HG03378 (cell line): ENCODE measurements around the gene MTA1.

ENCODE experiments used
- ATAC-seq: cut with Tn5 transposase; IDR thresholded peaks from one replicate; pipeline ENCODE4 v1.9.1; 2021; ENCODE audit warnings: mild to moderate bottlenecking, moderate library complexity; ENCODE audit not compliant: unreplicated experiment

MTA1 gene

GRCh38 chr14:105421723-105422615 is 2.3 kb downstream of the MTA1 start:
- ATAC-seq: no peak

GRCh38 chr14:105422695-105423487 is 3.3 kb downstream of the MTA1 start:
- no peak for ATAC-seq

- ATAC-seq: no peak
These were observed 4.0 kb downstream of the MTA1 start for GRCh38 chr14:105423488-105424195.

GRCh38 chr14:105424861-105425260 is 5.2 kb downstream of the MTA1 start:
- no peak for ATAC-seq

GRCh38 chr14:105425823-105426247 is 6.2 kb downstream of the MTA1 start:
- ATAC-seq: no peak

- no peak for ATAC-seq
These were observed 6.9 kb downstream of the MTA1 start for GRCh38 chr14:105426416-105427130.

GRCh38 chr14:105427412-105427811 is 7.8 kb downstream of the MTA1 start:
- no peak for ATAC-seq

GRCh38 chr14:105427936-105428485 is 8.4 kb downstream of the MTA1 start:
- no peak for ATAC-seq

GRCh38 chr14:105430042-105430441 is 10.4 kb downstream of the MTA1 start:
- no peak for ATAC-seq

GRCh38 chr14:105430565-105430964 is 10.9 kb downstream of the MTA1 start:
- no peak for ATAC-seq

- no peak for ATAC-seq
These were observed 11.6 kb downstream of the MTA1 start for GRCh38 chr14:105431256-105431655.

GRCh38 chr14:105432657-105433056 is 13.0 kb downstream of the MTA1 start:
- no peak for ATAC-seq

GRCh38 chr14:105433161-105433605 is 13.6 kb downstream of the MTA1 start:
- no peak for ATAC-seq

- no peak for ATAC-seq
These were observed 16.8 kb downstream of the MTA1 start for GRCh38 chr14:105436402-105436801.

GRCh38 chr14:105436891-105437722 is 17.5 kb downstream of the MTA1 start:
- ATAC-seq: no peak

- ATAC-seq: no peak
These were observed 18.3 kb downstream of the MTA1 start for GRCh38 chr14:105437723-105438500.

- no peak for ATAC-seq
These were observed 19.6 kb downstream of the MTA1 start for GRCh38 chr14:105439179-105439578.

GRCh38 chr14:105439710-105440553 is 20.3 kb downstream of the MTA1 start:
- ATAC-seq: no peak
